Rectal smooth muscle tissue (tissue), 1 donor: Measurements from ENCODE around the gene PASK.

Experiments
- H3K27ac ChIP-seq: one replicate; pipeline ENCODE4 v1.7.0; 2013; ENCODE audit warnings: low read depth, low read length, inconsistent platforms
- H3K27me3 ChIP-seq: one replicate; pipeline ENCODE4 v1.7.0; 2013; ENCODE audit warnings: low read length; ENCODE audit not compliant: control insufficient read depth, insufficient read depth
- H3K36me3 ChIP-seq: one replicate; pipeline ENCODE4 v1.7.0; 2013; ENCODE audit warnings: low read length; ENCODE audit not compliant: control insufficient read depth, insufficient read depth
- H3K4me1 ChIP-seq: one replicate; pipeline ENCODE4 v1.7.0; 2013; ENCODE audit warnings: low read length; ENCODE audit not compliant: control insufficient read depth, insufficient read depth
- H3K4me3 ChIP-seq: one replicate; pipeline ENCODE4 v1.7.0; 2013; ENCODE audit warnings: low read length
- H3K9ac ChIP-seq: one replicate; pipeline ENCODE4 v1.7.0; 2013; ENCODE audit warnings: low read length

Gene PASK

GRCh38 chr2:241074065-241074818, 75.0 kb downstream of the PASK start:
- Histone ChIP-seq H3K9ac (no peak overlapping the region), H3K27me3 (no peaks in the 10 kb centered on the region), H3K4me1 (no peaks in the 10 kb centered on the region), H3K36me3 (no peaks in the 10 kb centered on the region), H3K4me3 (no peak overlapping the region), H3K27ac (no peak overlapping the region)

DNA sequence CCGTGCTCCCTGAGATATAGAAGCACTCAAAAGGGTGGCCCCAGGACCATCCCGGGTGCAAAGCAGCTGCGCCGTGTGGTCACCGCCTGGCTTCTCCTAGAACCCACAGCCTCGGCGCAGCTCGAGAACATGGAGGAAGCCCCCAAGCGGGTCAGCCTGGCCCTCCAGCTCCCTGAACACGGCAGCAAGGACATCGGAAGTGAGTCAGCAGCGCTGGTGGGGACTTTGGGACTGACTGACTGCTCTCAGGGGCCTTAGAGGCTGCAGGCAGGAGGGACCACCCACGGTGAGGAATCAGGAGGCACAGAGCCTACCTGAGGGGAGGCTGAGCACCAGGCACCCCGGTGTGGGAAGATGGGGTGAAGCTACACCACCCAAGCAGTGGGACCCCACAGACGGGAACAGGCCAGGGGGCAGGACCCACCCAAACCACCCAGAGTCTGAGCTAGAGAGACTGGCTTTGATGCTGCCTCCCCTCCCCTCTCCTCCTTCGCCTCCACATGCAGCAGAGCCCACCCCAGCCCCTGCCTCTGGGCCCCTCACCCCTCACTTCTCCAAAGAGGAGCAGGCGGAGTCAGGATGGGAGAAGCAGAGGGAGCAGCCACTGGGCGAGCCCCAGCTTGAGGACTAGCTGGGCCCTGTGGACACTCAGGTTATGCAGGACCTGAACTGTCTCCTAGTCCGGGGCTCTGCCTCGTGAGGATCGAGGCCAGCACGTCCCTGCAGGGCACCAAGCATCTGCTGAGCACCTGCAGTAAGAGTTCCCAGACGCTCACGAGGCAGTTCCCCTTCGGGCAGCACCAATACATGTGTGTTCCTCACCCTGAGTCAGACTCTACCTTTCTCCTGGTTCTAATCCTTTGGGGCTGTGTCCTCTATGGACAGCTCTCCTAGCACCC, 75.9 kb downstream of the PASK start:
- H3K36me3 ChIP-seq, result no peaks in the 10 kb centered on the region
- H3K4me3 ChIP-seq, result no peak overlapping the region
- H3K9ac ChIP-seq, result no peak overlapping the region
- no peaks in the 10 kb centered on the region for H3K27me3 ChIP-seq
- no peaks in the 10 kb centered on the region for H3K4me1 ChIP-seq
- H3K27ac ChIP-seq, result no peak overlapping the region

- H3K4me3 ChIP-seq, result no peak overlapping the region
- H3K9ac ChIP-seq, result no peak overlapping the region
- H3K4me1 ChIP-seq, result no peaks in the 10 kb centered on the region
- H3K36me3 ChIP-seq, result no peaks in the 10 kb centered on the region
- no peaks in the 10 kb centered on the region for H3K27me3 ChIP-seq
- H3K27ac ChIP-seq, result no peak overlapping the region
Measured at GRCh38 chr2:241072553-241073165, 76.6 kb downstream of the PASK start.

GRCh38 chr2:241072151-241072550, 77.1 kb downstream of the PASK start:
- Histone ChIP-seq H3K9ac (no peak overlapping the region), H3K4me1 (no peaks in the 10 kb centered on the region), H3K27ac (no peak overlapping the region), H3K36me3 (no peaks in the 10 kb centered on the region), H3K27me3 (no peaks in the 10 kb centered on the region), H3K4me3 (no peak overlapping the region)

GRCh38 chr2:241071677-241072111, 77.6 kb downstream of the PASK start:
- Histone ChIP-seq H3K4me3 (no peak overlapping the region), H3K9ac (no peak overlapping the region), H3K27me3 (no peaks in the 10 kb centered on the region), H3K36me3 (no peaks in the 10 kb centered on the region), H3K27ac (no peak overlapping the region), H3K4me1 (no peaks in the 10 kb centered on the region)

- no peaks in the 10 kb centered on the region for H3K27me3 ChIP-seq
- no peaks in the 10 kb centered on the region for H3K4me1 ChIP-seq
- no peak overlapping the region for H3K4me3 ChIP-seq
- H3K27ac ChIP-seq, result no peak overlapping the region
- H3K9ac ChIP-seq, result no peak overlapping the region
- H3K36me3 ChIP-seq, result no peaks in the 10 kb centered on the region
Measured at GRCh38 chr2:241070811-241071676, 78.2 kb downstream of the PASK start.

GRCh38 chr2:241070361-241070760, 78.9 kb downstream of the PASK start:
- Histone ChIP-seq H3K4me3 (no peak overlapping the region), H3K9ac (no peak overlapping the region), H3K27me3 (no peaks in the 10 kb centered on the region), H3K27ac (no peak overlapping the region), H3K36me3 (no peaks in the 10 kb centered on the region), H3K4me1 (no peaks in the 10 kb centered on the region)

GRCh38 chr2:241069821-241070281, 79.4 kb downstream of the PASK start:
- Histone ChIP-seq H3K27me3 (no peaks in the 10 kb centered on the region), H3K4me3 (no peak overlapping the region), H3K9ac (no peak overlapping the region), H3K27ac (no peak overlapping the region), H3K36me3 (no peaks in the 10 kb centered on the region), H3K4me1 (no peaks in the 10 kb centered on the region)

DNA sequence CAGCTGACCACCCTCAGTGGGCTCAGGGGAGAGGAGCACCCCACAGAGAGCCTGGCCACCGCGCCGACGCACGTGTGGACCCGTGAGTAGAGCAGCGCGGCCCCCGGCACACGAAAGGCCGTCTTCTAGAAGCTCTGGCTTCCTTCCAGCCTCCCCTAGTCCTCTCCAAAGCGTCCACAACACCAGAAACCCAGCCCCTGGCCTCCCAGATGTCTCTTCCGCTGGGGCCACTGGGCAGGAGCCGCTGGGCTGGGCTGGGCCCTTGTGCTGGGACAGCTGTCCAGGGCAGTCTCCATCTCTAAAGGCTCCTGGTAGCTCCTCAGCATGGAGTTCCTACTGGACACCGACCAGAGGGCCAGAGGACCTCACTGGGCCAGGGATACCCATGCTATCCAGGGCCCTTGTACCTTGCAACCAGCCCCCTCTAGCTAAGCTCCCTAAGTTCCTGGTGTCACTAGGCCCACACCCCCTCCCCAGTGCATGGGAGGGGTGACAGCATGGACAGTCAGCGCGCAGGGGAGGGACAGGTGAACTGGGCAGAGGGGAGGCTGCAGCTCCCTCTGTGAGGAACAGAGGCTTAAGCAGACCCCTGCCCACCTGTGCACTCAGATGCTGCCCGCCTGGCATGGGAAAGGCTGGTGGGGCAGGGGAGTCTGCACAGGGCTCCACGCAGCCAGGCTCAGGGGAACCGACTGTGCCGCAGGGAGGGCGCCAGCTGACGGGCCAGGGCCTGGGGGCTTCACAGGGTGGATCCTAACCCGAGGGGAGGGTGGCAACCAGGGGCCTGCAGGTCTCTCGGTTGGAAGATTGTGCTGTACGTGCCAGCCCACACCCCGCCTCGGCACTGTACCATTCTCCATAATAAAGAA, 80.1 kb downstream of the PASK start:
- H3K27ac ChIP-seq, result no peak overlapping the region
- no peak overlapping the region for H3K4me3 ChIP-seq
- H3K36me3 ChIP-seq, result no peaks in the 10 kb centered on the region
- no peak overlapping the region for H3K9ac ChIP-seq
- no peaks in the 10 kb centered on the region for H3K27me3 ChIP-seq
- H3K4me1 ChIP-seq, result no peaks in the 10 kb centered on the region

DNA sequence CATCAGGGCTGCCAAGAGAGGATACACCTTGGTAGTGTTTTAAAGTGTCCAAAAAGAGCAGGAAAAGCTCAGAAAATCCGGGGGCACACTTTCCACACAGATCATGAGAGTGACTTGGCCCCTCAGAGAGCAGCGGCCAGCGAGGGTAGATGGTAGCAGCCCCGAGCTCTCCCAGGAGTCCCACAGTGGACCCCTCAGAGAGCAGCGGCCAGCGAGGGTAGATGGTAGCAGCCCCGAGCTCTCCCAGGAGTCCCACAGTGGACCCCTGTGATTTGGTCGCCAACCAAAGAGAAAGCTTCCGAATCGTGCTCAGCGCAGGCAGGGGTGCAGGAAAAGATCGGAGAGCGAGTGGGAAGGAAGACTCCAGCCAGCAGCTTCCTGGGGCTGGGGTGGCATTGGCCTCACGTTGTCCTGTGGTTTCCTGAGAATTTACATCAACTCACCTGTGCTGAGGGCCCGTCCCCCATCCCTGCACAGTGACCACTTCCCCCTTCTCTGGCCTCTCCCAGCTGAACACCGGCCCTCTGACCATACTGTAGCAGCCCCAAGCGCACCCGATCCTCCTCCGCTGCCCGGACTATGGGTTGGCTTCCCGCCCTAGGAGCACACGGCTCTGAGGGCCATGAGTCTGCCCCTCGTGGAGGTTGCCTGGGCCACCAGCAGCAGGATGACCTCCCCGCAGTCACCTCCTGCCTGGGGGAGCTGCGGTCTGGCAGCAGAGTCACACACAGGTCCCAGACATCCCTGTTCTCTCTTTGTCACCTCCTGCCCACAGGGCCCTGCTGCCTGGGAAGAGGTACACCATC, 80.9 kb downstream of the PASK start:
- Histone ChIP-seq H3K36me3 (no peaks in the 10 kb centered on the region), H3K27me3 (no peaks in the 10 kb centered on the region), H3K9ac (no peak overlapping the region), H3K4me1 (no peaks in the 10 kb centered on the region), H3K4me3 (no peak overlapping the region), H3K27ac (no peak overlapping the region)
